Tibial nerve (tissue), 4 donors: ENCODE results near the gene CA10. TPM values are rescaled to one million over a fixed set of nuclear protein-coding genes. Genes with fewer than 3 reads are reported as not detected.

Source experiments
- DNase-seq, 2 donors: peaks; one replicate each; pipeline ENCODE4 v3.0.0-alpha.2; 2019; ENCODE audit warnings: low spot score in 2 of 2
- H3K27ac ChIP-seq, 4 donors: fragments of 200-600 bp; sonication (generic) in 3 of 4; one replicate each; pipeline ENCODE4 v1.5.1; 2017 to 2019; ENCODE audit warnings: mild to moderate bottlenecking in 1 of 4
- H3K27me3 ChIP-seq, 2 donors: fragments of 200-600 bp; sonication (generic) in 1 of 2; one replicate each; pipeline versions ENCODE4 v1.5.1 to v1.6.0; 2017 to 2019
- H3K36me3 ChIP-seq, 3 donors: fragments of 200-600 bp; sonication (generic); one replicate each; pipeline ENCODE4 v1.5.1; 2018 to 2019
- H3K4me1 ChIP-seq, 4 donors: fragments of 200-600 bp; sonication (generic) in 3 of 4; one replicate each; pipeline ENCODE4 v1.5.1; 2017 to 2019
- H3K4me3 ChIP-seq, 4 donors: fragments of 200-600 bp; sonication (generic) in 3 of 4; one replicate each; pipeline ENCODE4 v1.5.1; 2017 to 2019; ENCODE audit warnings: mild to moderate bottlenecking in 1 of 4, moderate library complexity in 1 of 4
- H3K9me3 ChIP-seq, 4 donors: fragments of 200-600 bp; sonication (generic) in 3 of 4; one replicate each; pipeline ENCODE4 v1.5.1; 2017 to 2019
- CTCF ChIP-seq, 5 experiments: fragments of 200-600 bp in 3 of 5; fragments of 450-650 bp in 2 of 5; sonication (generic) in 3 of 5; IDR thresholded peaks; one replicate each; pipeline ENCODE4 v1.5.1; 2016 to 2019; ENCODE audit warnings: antibody characterized with exemption in 5 of 5, mild to moderate bottlenecking in 3 of 5, moderate library complexity in 2 of 5
- EP300 ChIP-seq, 2 donors: sonication (generic); formaldehyde crosslinking; IDR thresholded peaks; one replicate each; pipeline ENCODE4 v1.6.1; 2017; ENCODE audit warnings: antibody characterized with exemption in 2 of 2, mild to moderate bottlenecking in 1 of 2
- POLR2A ChIP-seq, 2 donors: fragments of 450-650 bp; IDR thresholded peaks; one replicate each; pipeline ENCODE4 v1.6.1; 2017; ENCODE audit warnings: antibody characterized with exemption in 2 of 2, mild to moderate bottlenecking in 2 of 2, moderate library complexity in 2 of 2
- WGBS, 2 donors: methylation state at CpG; one replicate each; pipeline ENCODE4 v1.1.5; 2018; 5-methylcytosine and 5-hydroxymethylcytosine counted together
- total RNA-seq, 4 donors: library from RNA; depleted of rRNA; stranded (reverse); fragments of >200 nt; gene quantifications; one replicate each; pipeline ENCODE4 v1.1.0, GENCODE V29; 2016

Gene CA10
- total RNA-seq, 4 donors from 2014 or later = not detected

- 81 to 90% methylated on average over 2 of the region's 2 CpGs for WGBS, 2 donors
- TF ChIP-seq POLR2A (IDR thresholded peaks at IDR 0.05) (no peak), EP300 (IDR thresholded peaks at IDR 0.05) (no peak), CTCF (IDR thresholded peaks at IDR 0.05) (no peak)
- Histone ChIP-seq H3K4me3 (no peak overlapping the region), H3K27ac (no peak overlapping the region), H3K9me3 (no peaks in the 10 kb centered on the region), H3K36me3 (no peaks in the 10 kb centered on the region), H3K4me1 (no peaks in the 10 kb centered on the region), H3K27me3 (no peaks in the 10 kb centered on the region)
- DNase-seq = no peak
Observed at GRCh38 chr17:52150935-52151334, 7.6 kb downstream of the CA10 start.

- Histone ChIP-seq H3K9me3 (no peaks in the 10 kb centered on the region), H3K4me3 (no peak overlapping the region), H3K36me3 (no peaks in the 10 kb centered on the region), H3K4me1 (no peaks in the 10 kb centered on the region), H3K27ac (no peak overlapping the region), H3K27me3 (no peaks in the 10 kb centered on the region)
- DNase-seq = no peak
- TF ChIP-seq POLR2A (IDR thresholded peaks at IDR 0.05) = no peak
- TF ChIP-seq CTCF (IDR thresholded peaks at IDR 0.05) = no peak
- TF ChIP-seq EP300 (IDR thresholded peaks at IDR 0.05) = no peak
- WGBS, 2 donors = 93 to 94% methylated on average over 1 of the region's 1 CpG
Observed at GRCh38 chr17:52149626-52150025, 8.9 kb downstream of the CA10 start.

GRCh38 chr17:52148969-52149351 lies 9.6 kb downstream of the CA10 start:
- Histone ChIP-seq H3K9me3 (no peaks in the 10 kb centered on the region), H3K36me3 (no peaks in the 10 kb centered on the region), H3K27ac (no peak overlapping the region), H3K27me3 (no peaks in the 10 kb centered on the region), H3K4me3 (no peak overlapping the region), H3K4me1 (no peaks in the 10 kb centered on the region)
- no peak for DNase-seq
- TF ChIP-seq POLR2A (IDR thresholded peaks at IDR 0.05) = no peak
- TF ChIP-seq CTCF (IDR thresholded peaks at IDR 0.05) = no peak
- no peak for TF ChIP-seq EP300 (IDR thresholded peaks at IDR 0.05)
- 82 to 86% methylated on average over 1 of the region's 1 CpG for WGBS, 2 donors

- DNase-seq = no peak
- 59 to 73% methylated on average over 2 of the region's 2 CpGs for WGBS, 2 donors
- no peaks in the 10 kb centered on the region for H3K36me3 ChIP-seq
- no peaks in the 10 kb centered on the region for H3K4me1 ChIP-seq
- no peaks in the 10 kb centered on the region for H3K27me3 ChIP-seq
- H3K4me3 ChIP-seq = no peak overlapping the region
- H3K27ac ChIP-seq = no peak overlapping the region
- H3K9me3 ChIP-seq = no peaks in the 10 kb centered on the region
- no peak for TF ChIP-seq CTCF (IDR thresholded peaks at IDR 0.05)
- no peak for TF ChIP-seq POLR2A (IDR thresholded peaks at IDR 0.05)
- no peak for TF ChIP-seq EP300 (IDR thresholded peaks at IDR 0.05)
Observed at GRCh38 chr17:52148288-52148968, 10.1 kb downstream of the CA10 start.

- no peaks in the 10 kb centered on the region for H3K27me3 ChIP-seq
- H3K36me3 ChIP-seq = no peaks in the 10 kb centered on the region
- DNase-seq = no peak
Observed at GRCh38 chr17:52147872-52148271, 10.6 kb downstream of the CA10 start.

More at GRCh38 chr17:52147872-52148271, 10.6 kb downstream of the CA10 start:
- Histone ChIP-seq H3K27ac (no peak overlapping the region), H3K9me3 (no peaks in the 10 kb centered on the region), H3K4me3 (no peak overlapping the region), H3K4me1 (no peaks in the 10 kb centered on the region)
- TF ChIP-seq POLR2A (IDR thresholded peaks at IDR 0.05) (no peak), EP300 (IDR thresholded peaks at IDR 0.05) (no peak), CTCF (IDR thresholded peaks at IDR 0.05) (no peak)
